GM12864 (cell line): ENCODE data around the gene EXOC3L1.

Source experiments
- DNase-seq: peaks from one replicate; pipeline ENCODE4 v3.0.0-alpha.2; 2011; ENCODE audit warnings: low read depth
- H3K4me3 ChIP-seq: 2 replicates; pipeline ENCODE4 v1.5.1; 2011; ENCODE audit warnings: mild to moderate bottlenecking, low read depth, low read length, control low read depth
- TF ChIP-seq, protein P1 (sequence below): IDR thresholded peaks from 2 replicates; pipeline ENCODE4 v1.5.1; 2011; ENCODE audit warnings: low read depth, mild to moderate bottlenecking, moderate library complexity, low read length, control low read depth, inconsistent platforms; ENCODE audit errors: missing control alignments

EXOC3L1 gene

DNA sequence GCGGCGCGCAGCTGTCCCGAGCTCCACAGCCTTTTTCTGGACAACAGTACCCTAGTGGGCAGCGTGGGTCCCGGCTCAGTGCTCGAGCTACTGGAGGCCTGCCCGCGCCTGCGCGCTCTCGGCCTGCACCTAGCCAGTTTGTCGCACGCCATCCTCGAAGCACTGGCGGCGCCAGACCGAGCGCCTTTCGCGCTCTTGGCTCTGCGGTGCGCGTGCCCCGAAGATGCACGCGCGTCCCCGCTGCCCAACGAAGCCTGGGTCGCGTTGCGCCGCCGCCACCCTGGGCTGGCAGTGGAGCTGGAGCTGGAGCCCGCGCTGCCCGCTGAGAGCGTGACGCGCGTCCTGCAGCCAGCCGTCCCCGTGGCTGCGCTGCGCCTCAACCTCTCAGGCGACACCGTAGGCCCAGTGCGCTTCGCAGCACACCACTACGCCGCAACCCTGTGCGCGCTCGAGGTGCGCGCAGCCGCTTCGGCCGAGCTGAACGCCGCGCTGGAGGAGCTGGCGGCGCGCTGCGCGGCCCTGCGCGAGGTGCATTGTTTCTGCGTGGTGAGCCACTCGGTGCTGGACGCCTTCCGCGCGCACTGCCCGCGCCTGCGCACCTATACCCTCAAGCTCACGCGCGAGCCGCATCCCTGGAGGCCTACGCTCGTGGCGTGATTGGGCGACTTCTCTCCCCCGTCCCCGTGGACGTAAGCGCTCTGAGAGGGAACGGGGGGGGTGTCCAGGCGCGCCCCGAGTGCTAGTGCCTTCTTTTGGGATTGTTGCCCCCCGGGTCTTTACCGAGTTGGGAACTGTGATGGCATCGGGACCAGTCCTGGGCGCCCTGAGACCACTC is 26.6 kb downstream of the EXOC3L1 start:
- peak overlapping the region; percentile 42 for H3K4me3 ChIP-seq
- no peak for DNase-seq
- TF ChIP-seq, protein P1, sequence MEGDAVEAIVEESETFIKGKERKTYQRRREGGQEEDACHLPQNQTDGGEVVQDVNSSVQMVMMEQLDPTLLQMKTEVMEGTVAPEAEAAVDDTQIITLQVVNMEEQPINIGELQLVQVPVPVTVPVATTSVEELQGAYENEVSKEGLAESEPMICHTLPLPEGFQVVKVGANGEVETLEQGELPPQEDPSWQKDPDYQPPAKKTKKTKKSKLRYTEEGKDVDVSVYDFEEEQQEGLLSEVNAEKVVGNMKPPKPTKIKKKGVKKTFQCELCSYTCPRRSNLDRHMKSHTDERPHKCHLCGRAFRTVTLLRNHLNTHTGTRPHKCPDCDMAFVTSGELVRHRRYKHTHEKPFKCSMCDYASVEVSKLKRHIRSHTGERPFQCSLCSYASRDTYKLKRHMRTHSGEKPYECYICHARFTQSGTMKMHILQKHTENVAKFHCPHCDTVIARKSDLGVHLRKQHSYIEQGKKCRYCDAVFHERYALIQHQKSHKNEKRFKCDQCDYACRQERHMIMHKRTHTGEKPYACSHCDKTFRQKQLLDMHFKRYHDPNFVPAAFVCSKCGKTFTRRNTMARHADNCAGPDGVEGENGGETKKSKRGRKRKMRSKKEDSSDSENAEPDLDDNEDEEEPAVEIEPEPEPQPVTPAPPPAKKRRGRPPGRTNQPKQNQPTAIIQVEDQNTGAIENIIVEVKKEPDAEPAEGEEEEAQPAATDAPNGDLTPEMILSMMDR: no peak

DNA sequence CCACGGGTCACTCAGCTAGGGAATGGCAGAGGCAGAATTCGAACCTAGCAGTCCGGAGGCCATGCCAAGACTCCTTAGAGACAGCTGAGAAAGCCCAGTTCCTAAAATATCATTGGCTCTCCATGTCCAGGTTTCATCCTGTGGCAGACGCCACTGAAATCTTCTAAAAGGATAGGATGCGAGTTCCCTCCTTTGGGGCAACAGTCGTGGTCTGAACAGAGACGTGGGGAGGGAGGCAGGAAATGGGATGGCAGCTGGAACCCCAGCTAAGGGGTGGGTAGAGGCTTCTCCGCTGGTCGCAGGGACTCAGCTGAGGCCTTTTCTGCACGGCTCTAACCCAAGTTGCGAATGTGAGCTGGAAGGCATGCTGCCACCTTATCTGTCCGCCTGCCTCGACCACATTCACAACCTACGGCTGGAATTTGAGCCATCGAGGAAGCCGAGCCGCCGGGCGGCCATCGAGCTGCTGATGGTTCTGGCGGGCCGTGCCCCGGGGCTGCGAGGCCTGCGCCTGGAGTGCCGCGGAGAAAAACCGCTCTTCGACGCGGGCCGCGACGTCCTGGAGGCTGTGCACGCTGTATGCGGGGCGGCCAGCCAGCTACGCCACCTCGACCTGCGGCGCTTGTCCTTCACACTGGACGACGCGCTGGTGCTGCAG is 27.3 kb downstream of the EXOC3L1 start:
- DNase-seq: no peak
- no peak overlapping the region; the same call in 1 of the 2 replicates for H3K4me3 ChIP-seq
- TF ChIP-seq, protein P1: no peak

DNA sequence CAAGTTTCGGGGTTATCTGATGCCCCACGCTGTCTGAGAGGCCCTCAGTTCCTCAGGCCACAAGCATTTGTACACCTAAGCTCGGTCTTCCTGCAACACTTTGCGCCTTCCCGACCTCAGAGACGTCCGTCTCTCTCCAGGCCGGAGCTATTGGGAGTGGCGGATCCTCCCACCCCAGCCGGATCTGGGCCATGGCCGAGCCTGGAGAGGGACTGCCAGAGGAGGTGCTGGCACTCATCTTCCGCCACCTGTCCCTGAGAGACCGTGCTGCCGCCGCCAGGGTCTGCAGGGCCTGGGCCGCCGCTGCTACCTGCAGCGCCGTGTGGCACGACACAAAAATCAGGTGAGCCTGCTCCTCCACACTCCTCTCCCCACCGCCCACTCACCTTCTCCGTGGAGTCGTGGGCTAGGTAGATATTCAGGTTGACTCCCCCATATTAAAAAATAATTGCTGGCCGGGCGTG is 28.3 kb downstream of the EXOC3L1 start:
- H3K4me3 ChIP-seq: no peak overlapping the region; the same call in 1 of the 2 replicates
- DNase-seq: no peak
- TF ChIP-seq, protein P1: no peak

DNA sequence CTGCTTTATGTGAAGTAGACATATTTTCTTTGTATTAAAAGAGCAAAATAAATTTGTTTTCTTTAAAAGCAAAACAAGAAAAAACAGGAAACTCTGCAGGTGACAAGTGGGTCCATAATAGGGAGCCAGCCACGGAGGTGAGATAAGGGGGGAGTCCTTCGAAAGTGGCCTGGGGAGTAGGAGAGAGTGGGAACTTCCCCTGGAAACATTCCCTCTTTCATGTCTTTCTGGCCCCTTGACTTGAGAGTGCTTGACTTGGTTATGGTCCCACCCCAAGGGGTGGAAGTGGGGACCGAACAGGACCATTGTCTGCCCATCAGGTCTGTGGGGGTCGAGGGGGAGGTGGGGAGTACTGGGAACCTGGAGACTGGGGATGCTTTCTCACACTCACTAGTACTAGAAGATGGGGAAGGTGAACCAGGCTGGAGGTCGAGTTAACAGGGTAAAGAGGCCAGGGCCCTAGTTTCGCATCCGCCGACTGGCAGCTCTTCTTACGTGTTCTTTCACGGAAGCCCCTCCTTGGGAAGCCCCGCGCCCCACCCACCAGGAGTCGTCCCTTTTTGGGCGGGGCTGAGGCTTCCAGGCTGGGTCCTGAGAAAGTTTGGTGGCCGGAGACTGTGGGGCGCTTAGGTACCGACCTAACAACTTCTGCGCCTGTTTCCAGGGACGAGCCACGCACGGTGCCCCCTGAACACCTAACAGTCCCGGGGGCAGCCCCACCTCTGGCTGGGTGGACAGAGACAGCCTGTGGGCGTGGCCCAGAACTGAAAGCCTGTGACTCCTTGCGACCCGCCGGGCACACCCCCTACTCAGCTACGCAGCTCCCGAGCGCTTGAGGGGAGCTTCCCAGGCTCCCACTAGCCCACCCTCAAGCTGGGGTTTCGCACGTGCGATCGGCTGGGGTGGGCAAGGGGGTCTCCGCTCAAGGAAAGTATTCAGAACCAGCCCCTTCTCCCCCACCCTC is 31.0 kb downstream of the EXOC3L1 start:
- peak overlapping the region; percentile 94 for H3K4me3 ChIP-seq
- peak; percentile 78 for DNase-seq
- TF ChIP-seq, protein P1: no peak

DNA sequence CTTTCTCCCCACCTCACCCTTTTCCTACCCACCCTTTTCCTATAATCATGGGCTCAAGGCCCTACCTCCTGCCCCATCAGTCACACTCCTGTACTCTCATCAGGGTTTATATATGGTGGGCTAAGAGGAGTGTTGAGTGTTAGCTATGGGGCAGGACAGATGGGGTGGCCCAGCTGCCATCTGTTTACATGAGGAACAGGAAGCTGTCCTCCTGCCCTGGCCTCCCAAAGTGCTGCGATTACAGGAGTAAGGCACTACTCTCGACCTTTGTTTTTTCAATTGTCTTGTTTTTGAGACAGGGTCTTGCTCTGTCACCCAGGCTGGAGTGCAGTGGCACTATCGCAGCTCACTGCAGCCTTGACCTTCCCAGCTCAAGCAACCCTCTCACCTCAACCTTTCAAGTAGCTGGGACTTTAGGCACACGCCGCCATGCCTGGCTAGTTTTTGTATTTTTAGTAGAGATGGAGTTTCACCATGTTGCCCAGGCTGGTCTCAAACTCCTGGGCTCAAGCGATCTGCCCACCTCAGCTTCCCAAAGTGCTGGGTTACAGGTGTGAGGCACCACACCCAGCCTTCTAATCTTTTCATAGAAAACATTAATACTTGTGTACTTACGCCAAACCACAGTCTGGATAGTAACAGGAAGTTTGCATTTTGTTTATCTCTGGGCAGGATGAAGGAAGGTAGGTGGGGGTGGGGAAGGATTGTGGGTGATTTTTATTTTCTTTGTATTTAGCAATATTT is 31.9 kb downstream of the EXOC3L1 start:
- peak overlapping the region; percentile 94; the same call in 1 of the 2 replicates for H3K4me3 ChIP-seq
- DNase-seq: no peak
- TF ChIP-seq, protein P1: no peak
